H9 (cell line): ENCODE data around the gene IFNAR2. TPM values are rescaled to one million over a fixed set of nuclear protein-coding genes. Genes with fewer than 3 reads are reported as not detected.

Experiments used
- DNase-seq: peaks from one replicate; pipeline ENCODE4 v3.0.0-alpha.2; 2017
- H2AFZ ChIP-seq: one replicate; pipeline ENCODE4 v1.6.1; 2013; ENCODE audit warnings: mild to moderate bottlenecking, low read length, control low read depth, moderate library complexity
- H2AK5ac ChIP-seq: 2 replicates; pipeline ENCODE4 v1.6.1; 2013; ENCODE audit warnings: low read length, control low read depth, mixed read lengths; ENCODE audit not compliant: insufficient read length
- H2BK120ac ChIP-seq: one replicate; pipeline ENCODE4 v1.6.1; 2013; ENCODE audit warnings: low read depth, mild to moderate bottlenecking, low read length, control low read depth, inconsistent platforms; ENCODE audit not compliant: poor library complexity, severe bottlenecking
- H2BK12ac ChIP-seq: 2 replicates; pipeline ENCODE4 v1.6.1; 2013; ENCODE audit warnings: low read length, control low read depth, mixed read lengths, low read depth; ENCODE audit not compliant: insufficient read length
- H2BK15ac ChIP-seq: 2 replicates; pipeline ENCODE4 v1.6.1; 2013; ENCODE audit warnings: low read depth, low read length, control low read depth
- H2BK20ac ChIP-seq: one replicate; pipeline ENCODE4 v1.6.1; 2013; ENCODE audit warnings: low read depth, mild to moderate bottlenecking, low read length, control low read depth, inconsistent platforms; ENCODE audit not compliant: poor library complexity, severe bottlenecking
- H2BK5ac ChIP-seq: 2 replicates; pipeline ENCODE4 v1.6.1; 2013; ENCODE audit warnings: low read length, control low read depth, mixed read lengths; ENCODE audit not compliant: insufficient read length
- H3K14ac ChIP-seq: 2 replicates; pipeline ENCODE4 v1.6.1; 2013; ENCODE audit warnings: low read length, control low read depth; ENCODE audit not compliant: insufficient read depth
- H3K18ac ChIP-seq: 2 replicates; pipeline ENCODE4 v1.6.1; 2013; ENCODE audit warnings: low read depth, mild to moderate bottlenecking, mixed read lengths, low read length, control low read depth; ENCODE audit not compliant: insufficient read length
- H3K23ac ChIP-seq: 2 replicates; pipeline ENCODE4 v1.6.1; 2013; ENCODE audit warnings: low read length, control low read depth, mixed read lengths, low read depth; ENCODE audit not compliant: insufficient read length
- H3K23me2 ChIP-seq: 2 replicates; pipeline ENCODE4 v1.6.1; 2013; ENCODE audit warnings: low read depth, mild to moderate bottlenecking, mixed read lengths, low read length, control low read depth; ENCODE audit not compliant: insufficient read length, poor library complexity, severe bottlenecking
- H3K27ac ChIP-seq: 2 replicates; pipeline ENCODE4 v1.5.1; 2013; ENCODE audit warnings: low read length, control low read depth, mixed read lengths, low read depth; ENCODE audit not compliant: insufficient read length
- H3K27me3 ChIP-seq: 2 replicates; pipeline ENCODE4 v1.6.1; 2013; ENCODE audit warnings: low read length, control low read depth, inconsistent platforms; ENCODE audit not compliant: insufficient read depth
- H3K4ac ChIP-seq: 2 replicates; pipeline ENCODE4 v1.6.1; 2013; ENCODE audit warnings: low read depth, mild to moderate bottlenecking, control low read depth, inconsistent platforms, low read length, moderate library complexity
- H3K4me1 ChIP-seq: 2 replicates; pipeline ENCODE4 v1.6.1; 2013; ENCODE audit warnings: low read length, control low read depth, inconsistent platforms; ENCODE audit not compliant: insufficient read depth
- H3K4me2 ChIP-seq: 2 replicates; pipeline ENCODE4 v1.6.1; 2013; ENCODE audit warnings: low read length, control low read depth, mixed read lengths; ENCODE audit not compliant: insufficient read length, insufficient read depth
- H3K56ac ChIP-seq: 2 replicates; pipeline ENCODE4 v1.6.1; 2013; ENCODE audit warnings: low read depth, mild to moderate bottlenecking, mixed read lengths, low read length, control low read depth; ENCODE audit not compliant: insufficient read length
- H3K79me1 ChIP-seq: 2 replicates; pipeline ENCODE4 v1.6.1; 2013; ENCODE audit warnings: low read depth, mild to moderate bottlenecking, moderate library complexity, low read length, control low read depth, inconsistent platforms; ENCODE audit not compliant: insufficient read depth, poor library complexity, severe bottlenecking
- H3K79me2 ChIP-seq: 2 replicates; pipeline ENCODE4 v1.6.1; 2013; ENCODE audit warnings: low read length, control low read depth, inconsistent platforms; ENCODE audit not compliant: insufficient read depth
- H3K9ac ChIP-seq: 2 replicates; pipeline ENCODE4 v1.6.1; 2013; ENCODE audit warnings: low read length, control low read depth, mixed read lengths; ENCODE audit not compliant: insufficient read length; ENCODE audit errors: extremely low read depth
- H3K9me3 ChIP-seq: one replicate; pipeline ENCODE4 v1.6.1; 2013; ENCODE audit warnings: low read depth, low read length, inconsistent platforms; ENCODE audit not compliant: control insufficient read depth
- H3T11ph ChIP-seq: one replicate; pipeline ENCODE4 v1.6.1; 2013; ENCODE audit warnings: mild to moderate bottlenecking, low read length, control low read depth, inconsistent platforms
- H4K20me1 ChIP-seq: one replicate; pipeline ENCODE4 v1.6.1; 2013; ENCODE audit not compliant: control insufficient read depth, insufficient read length, insufficient read depth
- H4K5ac ChIP-seq: 2 replicates; pipeline ENCODE4 v1.6.1; 2013; ENCODE audit warnings: low read depth, mild to moderate bottlenecking, mixed read lengths, low read length, control low read depth; ENCODE audit not compliant: insufficient read length
- H4K8ac ChIP-seq: replicated peaks from 2 replicates; pipeline ENCODE4 v1.6.1; 2013; ENCODE audit warnings: low read length, control low read depth, mixed read lengths, low read depth; ENCODE audit not compliant: insufficient read length
- H4K91ac ChIP-seq: 2 replicates; pipeline ENCODE4 v1.6.1; 2013; ENCODE audit warnings: low read depth, mild to moderate bottlenecking, moderate library complexity, mixed read lengths, low read length, control low read depth; ENCODE audit not compliant: insufficient read length
- H3K27ac Mint-ChIP-seq, 3 experiments: 2 replicates in 2 of 3; 3 replicates in 1 of 3; pipeline ENCODE4 v1.8.0; 2020 to 2021; ENCODE audit warnings: mixed read lengths in 3 of 3, mild to moderate bottlenecking in 1 of 3, moderate library complexity in 1 of 3
- H3K27me3 Mint-ChIP-seq: 2 replicates; pipeline ENCODE4 v1.8.0; 2021; ENCODE audit warnings: low read depth, mild to moderate bottlenecking, moderate library complexity, mixed read lengths
- H3K36me3 Mint-ChIP-seq, 3 experiments: 2 replicates in 2 of 3; 3 replicates in 1 of 3; pipeline ENCODE4 v1.8.0; 2020 to 2021; ENCODE audit warnings: low read depth in 3 of 3, mixed read lengths in 3 of 3; ENCODE audit not compliant: insufficient read depth in 1 of 3
- H3K4me1 Mint-ChIP-seq, 2 experiments: 2 replicates each; pipeline ENCODE4 v1.8.0; 2020; ENCODE audit warnings: mixed read lengths in 2 of 2
- H3K4me3 Mint-ChIP-seq, 2 experiments: 2 replicates in 1 of 2; 3 replicates in 1 of 2; pipeline ENCODE4 v1.8.0; 2020 to 2021; ENCODE audit warnings: mild to moderate bottlenecking in 2 of 2, mixed read lengths in 2 of 2, moderate library complexity in 1 of 2
- H3K9me3 Mint-ChIP-seq, 2 experiments: 2 replicates in 1 of 2; 3 replicates in 1 of 2; pipeline ENCODE4 v1.8.0; 2020; ENCODE audit warnings: mild to moderate bottlenecking in 2 of 2, mixed read lengths in 2 of 2, moderate library complexity in 1 of 2
- CTCF ChIP-seq: fragments of 200-600 bp; sonication (generic); conservative IDR thresholded peaks from 3 replicates; pipeline ENCODE4 v1.8.0; 2021; ENCODE audit warnings: antibody characterized with exemption, mild to moderate bottlenecking
- WGBS: extraction: QIAGEN DNeasy Blood & Tissue Kit; methylation state at CpG from one replicate; pipeline ENCODE4 v1.1.7; 2013; ENCODE audit warnings: missing lambda C conversion rate, low lambda C conversion rate, mixed read lengths; ENCODE audit not compliant: insufficient read length; ENCODE audit errors: extremely low coverage; 5-methylcytosine and 5-hydroxymethylcytosine counted together
- total RNA-seq: library from RNA; stranded (reverse); gene quantifications from 2 replicates; pipeline ENCODE4 v1.2.1, GENCODE V29; 2021

The IFNAR2 gene
- total RNA-seq, 1 experiment from 2014 or later: 14.4 TPM

- H2BK12ac ChIP-seq: no peak overlapping the region
- no peak overlapping the region for H2BK120ac ChIP-seq
- no peak overlapping the region for H3T11ph ChIP-seq
- H3K9me3 Mint-ChIP-seq: peaks cover 4 to 5% of the 10 kb centered on the region in 2 experiments; a peak in 4 of 5 replicates
- no peak overlapping the region for H4K91ac ChIP-seq
- H2BK20ac ChIP-seq: no peak overlapping the region
- no peaks in the 10 kb centered on the region for H3K79me2 ChIP-seq
- H3K36me3 Mint-ChIP-seq: peaks cover 0 to 5% (median 3%) of the 10 kb centered on the region in 3 experiments; a peak in 3 of 7 replicates
- WGBS: no CpG with 5 or more reads among the region's 2 CpGs
- TF ChIP-seq CTCF: no peak
- H3K4me1 ChIP-seq: no peaks in the 10 kb centered on the region
- no peak overlapping the region for H3K18ac ChIP-seq
- H3K79me1 ChIP-seq: no peaks in the 10 kb centered on the region
- H3K4me2 ChIP-seq: no peak overlapping the region
- H4K8ac ChIP-seq: no peak overlapping the region
- no peak overlapping the region for H3K14ac ChIP-seq
- no peaks in the 10 kb centered on the region; the same call in 1 of the 2 replicates for H3K27me3 Mint-ChIP-seq
- no peaks in the 10 kb centered on the region for H3K9me3 ChIP-seq
- DNase-seq: no peak
- no peak overlapping the region for H3K56ac ChIP-seq
- no peak overlapping the region for H3K27ac Mint-ChIP-seq
- no peaks in the 10 kb centered on the region for H3K4me1 Mint-ChIP-seq
- no peak overlapping the region for H3K4me3 Mint-ChIP-seq
- H3K23ac ChIP-seq: no peak overlapping the region
- no peak overlapping the region for H3K9ac ChIP-seq
- no peak overlapping the region for H3K27ac ChIP-seq
- H3K27me3 ChIP-seq: no peaks in the 10 kb centered on the region
- H2BK15ac ChIP-seq: no peak overlapping the region
- no peak overlapping the region for H3K4ac ChIP-seq
- no peaks in the 10 kb centered on the region for H3K23me2 ChIP-seq
- H2AK5ac ChIP-seq: no peak overlapping the region
- no peak overlapping the region for H2AFZ ChIP-seq
- no peak overlapping the region for H2BK5ac ChIP-seq
- no peak overlapping the region for H4K5ac ChIP-seq
- H4K20me1 ChIP-seq: no peaks in the 10 kb centered on the region
Measured at GRCh38 chr21:33278721-33279120, 49.0 kb downstream of the IFNAR2 start.
